Pancreas (tissue), 10 donors: ENCODE results near the gene NR3C2. TPM values are rescaled to one million over a fixed set of nuclear protein-coding genes. Genes with fewer than 3 reads are reported as not detected.

Source experiments
- ATAC-seq, 4 donors: fragments of 200-7000 bp; cut with Tn5 transposase; one replicate each; pipeline versions ENCODE4 v1.8.0 to v1.9.1; 2020; ENCODE audit warnings: mild to moderate bottlenecking in 4 of 4, moderate library complexity in 4 of 4
- DNase-seq, 6 donors: peaks; one replicate each; pipeline ENCODE4 v3.0.0-alpha.2; 2020
- FAIRE-seq: peaks from 2 replicates; lab custom pipeline; 2012; peaks lifted over from hg19 to GRCh38; lab: Jason Lieb, UNC
- H3K27ac ChIP-seq, 4 donors: fragments of 200-600 bp; sonication (generic); 1 replicate in 3 of 4; 2 replicates in 1 of 4; pipeline versions ENCODE4 v1.5.0 to v1.8.0; 2020
- H3K27me3 ChIP-seq, 4 donors: fragments of 200-600 bp; one replicate each; pipeline ENCODE4 v1.8.0; 2021
- H3K36me3 ChIP-seq, 3 donors: fragments of 200-600 bp; sonication (generic) in 1 of 3; one replicate each; pipeline versions ENCODE4 v1.5.0 to v1.8.0; 2020 to 2021
- H3K4me1 ChIP-seq, 3 donors: fragments of 200-600 bp; one replicate each; pipeline ENCODE4 v1.8.0; 2021
- H3K4me3 ChIP-seq, 4 donors: fragments of 200-600 bp; sonication (generic) in 2 of 4; one replicate each; pipeline versions ENCODE4 v1.5.0 to v1.8.0; 2020 to 2021
- H3K9me3 ChIP-seq, 4 donors: fragments of 200-600 bp; one replicate each; pipeline ENCODE4 v1.8.0; 2021
- WGBS, 2 donors: extraction: QIAGEN DNeasy Blood & Tissue Kit; methylation state at CpG; one replicate each; pipeline ENCODE4 v1.1.7; 2013; 5-methylcytosine and 5-hydroxymethylcytosine counted together
- intact Hi-C, 3 donors: fragments of 100-400 bp; cut with DNase I; formaldehyde crosslinking; loops; one replicate each; pipeline versions ENCODE4 v1.11.1 to v1.14.2; 2022
- polyA plus RNA-seq, 2 donors: library from polyadenylated mRNA; stranded (reverse); fragments of 200-250 nt; gene quantifications; one replicate each; pipeline ENCODE4 v1.2.3, GENCODE V29; 2013
- total RNA-seq, 6 donors: library from RNA; stranded (reverse); fragmentation: NEBNext Ultra II Directional in 4 of 6; extraction: Animal tissue kit (Norgen Biotek cat#: 25700) in 4 of 6; gene quantifications; one replicate each; pipeline versions ENCODE4 v1.2.1 to v1.2.4, GENCODE V29; 2021 to 2023
- TF ChIP-seq, protein P1 (sequence below), 4 donors: fragments of 200-600 bp; sonication (generic) in 3 of 4; IDR thresholded peaks; one replicate each; pipeline versions ENCODE4 v1.5.0 to v1.8.0; 2021; ENCODE audit warnings: antibody characterized with exemption in 4 of 4
- donor health status: healthy with polysubstance abuse.
- donor health status: DM: no; HTN: no; CAD: no; lungs with moderate emphysema.
- donor health status: DM: no; HTN: no; CAD: no.
- donor health status: control.
- donor health status: control.
- donor health status: Bipolar disorder and iron deficiency.
- donor health status: DM: yes; HTN: yes; CAD: no.
- donor health status: DM: no; HTN: no; CAD: no.
- donor health status: DM: no; HTN: no; CAD: no.
- donor health status: DM: yes; HTN: yes; CAD: no.

NR3C2 gene
- total and polyA plus RNA-seq, 8 donors, result 2.5 to 15.7 (median 12.5) TPM

DNA sequence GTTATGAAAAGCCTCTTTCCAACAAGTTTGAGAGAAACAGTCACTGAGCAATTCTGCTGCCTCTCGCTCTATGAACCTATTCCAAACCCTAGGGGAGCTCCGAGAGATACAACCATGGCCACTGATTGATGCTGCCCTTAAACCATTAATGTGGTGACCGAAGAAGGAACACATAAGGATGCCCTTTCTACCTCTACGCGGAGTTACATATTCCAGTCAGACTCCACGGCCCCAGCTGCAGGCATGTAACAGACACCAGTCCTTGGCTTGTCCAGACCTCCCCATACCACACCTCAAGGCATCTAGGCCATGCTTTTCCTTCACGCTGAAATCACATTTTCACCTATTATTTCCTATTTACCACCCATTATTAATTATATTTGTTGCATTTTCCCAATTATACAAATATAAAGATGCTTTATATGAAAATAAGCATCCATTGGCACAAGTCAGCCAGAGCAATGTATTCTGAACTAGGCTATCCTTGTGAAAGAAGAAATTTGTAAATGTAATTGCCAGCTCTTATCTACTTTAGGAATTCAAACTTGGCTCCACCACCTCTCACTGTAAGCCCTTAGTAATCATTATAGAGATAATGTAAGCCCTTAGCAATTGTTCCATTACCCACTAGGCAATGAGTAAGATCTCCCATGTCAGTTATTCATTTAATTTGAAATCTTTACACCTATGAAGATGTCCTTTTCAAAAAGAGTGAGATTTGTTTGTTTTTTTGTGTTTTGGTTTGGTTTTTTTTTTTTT, 338.4 kb downstream of the NR3C2 start:
- H3K27me3 ChIP-seq, result no peaks in the 10 kb centered on the region
- no peaks in the 10 kb centered on the region for H3K9me3 ChIP-seq
- no peaks in the 10 kb centered on the region for H3K4me1 ChIP-seq
- FAIRE-seq (no peak), ATAC-seq (peak in 1 of 4 donors; percentile 51), DNase-seq (no peak)
- TF ChIP-seq, protein P1, sequence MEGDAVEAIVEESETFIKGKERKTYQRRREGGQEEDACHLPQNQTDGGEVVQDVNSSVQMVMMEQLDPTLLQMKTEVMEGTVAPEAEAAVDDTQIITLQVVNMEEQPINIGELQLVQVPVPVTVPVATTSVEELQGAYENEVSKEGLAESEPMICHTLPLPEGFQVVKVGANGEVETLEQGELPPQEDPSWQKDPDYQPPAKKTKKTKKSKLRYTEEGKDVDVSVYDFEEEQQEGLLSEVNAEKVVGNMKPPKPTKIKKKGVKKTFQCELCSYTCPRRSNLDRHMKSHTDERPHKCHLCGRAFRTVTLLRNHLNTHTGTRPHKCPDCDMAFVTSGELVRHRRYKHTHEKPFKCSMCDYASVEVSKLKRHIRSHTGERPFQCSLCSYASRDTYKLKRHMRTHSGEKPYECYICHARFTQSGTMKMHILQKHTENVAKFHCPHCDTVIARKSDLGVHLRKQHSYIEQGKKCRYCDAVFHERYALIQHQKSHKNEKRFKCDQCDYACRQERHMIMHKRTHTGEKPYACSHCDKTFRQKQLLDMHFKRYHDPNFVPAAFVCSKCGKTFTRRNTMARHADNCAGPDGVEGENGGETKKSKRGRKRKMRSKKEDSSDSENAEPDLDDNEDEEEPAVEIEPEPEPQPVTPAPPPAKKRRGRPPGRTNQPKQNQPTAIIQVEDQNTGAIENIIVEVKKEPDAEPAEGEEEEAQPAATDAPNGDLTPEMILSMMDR (IDR thresholded peaks at IDR 0.05), result no peak
- intact Hi-C loops, result no loop called here
- peaks cover 0 to 5% (median 0%) of the 10 kb centered on the region in 3 donors for H3K36me3 ChIP-seq
- WGBS, 2 donors, result 98% methylated on average over 7 of the region's 7 CpGs
- H3K27ac ChIP-seq, result no peak overlapping the region
- H3K4me3 ChIP-seq, result no peak overlapping the region

DNA sequence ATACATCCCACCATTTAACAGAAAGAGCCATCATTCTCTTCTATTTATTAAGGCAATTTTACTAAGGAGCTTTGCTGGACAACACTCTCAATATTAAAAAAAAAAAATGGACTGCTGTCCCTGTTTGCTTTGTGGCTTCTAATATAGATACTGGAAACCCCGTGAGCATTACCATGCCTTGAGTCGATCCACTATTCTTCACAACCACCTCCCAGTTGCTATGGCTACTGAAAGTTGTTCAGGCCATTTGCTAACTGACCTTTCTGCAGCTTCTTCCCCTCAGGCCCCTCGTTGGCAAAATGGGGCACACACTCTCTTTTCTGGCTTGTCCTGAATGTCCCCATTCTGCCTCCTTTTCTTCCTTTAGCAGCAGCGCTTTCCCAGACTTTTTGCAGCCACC, 340.4 kb downstream of the NR3C2 start:
- no peak overlapping the region for H3K4me3 ChIP-seq
- FAIRE-seq, result no peak
- 76 to 80% methylated on average over 4 of the region's 4 CpGs for WGBS, 2 donors
- no peaks in the 10 kb centered on the region for H3K36me3 ChIP-seq
- ATAC-seq, result no peak
- no peak for DNase-seq
- H3K9me3 ChIP-seq, result no peaks in the 10 kb centered on the region
- H3K4me1 ChIP-seq, result no peaks in the 10 kb centered on the region
- H3K27ac ChIP-seq, result no peak overlapping the region
- no peaks in the 10 kb centered on the region for H3K27me3 ChIP-seq
- TF ChIP-seq, protein P1 (IDR thresholded peaks at IDR 0.05), result no peak
- intact Hi-C loops, result no loop called here

DNA sequence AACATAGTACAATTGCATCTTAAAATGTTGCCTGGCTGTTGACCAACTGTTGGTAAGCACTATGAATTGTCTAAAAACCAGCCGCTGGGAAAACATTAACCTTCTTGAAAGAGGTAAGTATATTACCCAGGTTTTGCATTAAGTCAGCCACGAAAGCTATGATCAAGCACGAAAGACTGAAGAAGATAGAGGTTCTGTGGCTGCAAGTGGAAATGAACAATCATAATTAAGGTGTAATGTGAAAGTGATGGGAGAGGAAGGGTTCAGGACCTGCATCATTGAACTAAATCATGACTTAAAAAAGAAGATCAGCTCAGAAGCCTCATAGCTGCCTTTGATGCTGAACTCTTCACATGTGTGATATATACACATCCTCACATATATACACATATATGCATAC, 341.0 kb downstream of the NR3C2 start:
- Histone ChIP-seq H3K4me3 (no peak overlapping the region), H3K4me1 (no peaks in the 10 kb centered on the region), H3K36me3 (no peaks in the 10 kb centered on the region), H3K27me3 (no peaks in the 10 kb centered on the region), H3K9me3 (no peaks in the 10 kb centered on the region), H3K27ac (no peak overlapping the region)
- intact Hi-C loops, result no loop called here
- 91 to 94% methylated on average over 3 of the region's 3 CpGs for WGBS, 2 donors
- FAIRE-seq (no peak), ATAC-seq (no peak), DNase-seq (no peak)
- TF ChIP-seq, protein P1 (IDR thresholded peaks at IDR 0.05), result no peak

DNA sequence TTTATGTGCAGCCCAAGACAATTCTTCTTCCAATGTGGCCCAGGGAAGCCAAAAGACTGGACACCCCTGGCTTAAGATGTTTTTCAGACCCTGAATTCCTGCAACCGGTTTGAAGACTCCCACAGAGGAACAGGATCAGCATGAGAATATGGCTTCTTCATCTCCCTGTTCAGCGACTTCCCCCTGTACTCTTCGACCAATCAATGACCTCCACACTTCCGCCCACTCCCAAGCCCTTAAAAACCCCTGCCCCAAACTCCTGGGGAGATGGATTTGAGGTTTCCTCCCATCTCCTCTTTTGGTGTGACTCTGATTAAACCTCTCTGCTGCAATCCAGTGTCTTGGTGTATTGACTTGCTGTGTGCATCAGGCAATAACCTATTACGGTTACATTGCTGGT, 344.4 kb downstream of the NR3C2 start:
- H3K4me1 ChIP-seq, result no peaks in the 10 kb centered on the region
- H3K4me3 ChIP-seq, result no peak overlapping the region
- intact Hi-C loops, result no loop called here
- DNase-seq (no peak), FAIRE-seq (no peak), ATAC-seq (no peak)
- WGBS, 2 donors, result 95 to 98% methylated on average over 5 of the region's 5 CpGs
- TF ChIP-seq, protein P1 (IDR thresholded peaks at IDR 0.05), result no peak
- H3K27me3 ChIP-seq, result no peaks in the 10 kb centered on the region
- H3K36me3 ChIP-seq, result no peaks in the 10 kb centered on the region
- H3K9me3 ChIP-seq, result no peaks in the 10 kb centered on the region
- H3K27ac ChIP-seq, result no peak overlapping the region

- ATAC-seq, result no peak
- H3K9me3 ChIP-seq, result no peaks in the 10 kb centered on the region
- no peak overlapping the region for H3K4me3 ChIP-seq
- H3K36me3 ChIP-seq, result no peaks in the 10 kb centered on the region
- DNase-seq, result no peak
- no peak overlapping the region for H3K27ac ChIP-seq
- intact Hi-C loops, result no loop called here
- TF ChIP-seq, protein P1 (IDR thresholded peaks at IDR 0.05), result no peak
- H3K27me3 ChIP-seq, result no peaks in the 10 kb centered on the region
- no peaks in the 10 kb centered on the region for H3K4me1 ChIP-seq
- 92 to 98% methylated on average over 5 of the region's 5 CpGs for WGBS, 2 donors
- FAIRE-seq, result no peak
Observed at GRCh38 chr4:148095346-148095923, 346.8 kb downstream of the NR3C2 start.
